Esophagus muscularis mucosa (tissue), 3 donors: ENCODE data around the gene ARHGEF6.

Experiments used
- CTCF ChIP-seq, 3 experiments: fragments of 200-600 bp in 2 of 3; fragments of 450-650 bp in 1 of 3; sonication (generic) in 2 of 3; IDR thresholded peaks; one replicate each; pipeline ENCODE4 v1.5.1; 2017 to 2019; ENCODE audit warnings: antibody characterized with exemption in 3 of 3, mild to moderate bottlenecking in 2 of 3, moderate library complexity in 1 of 3
- POLR2A ChIP-seq: fragments of 450-650 bp; IDR thresholded peaks from one replicate; pipeline ENCODE4 v1.6.1; 2017; ENCODE audit warnings: antibody characterized with exemption, moderate library complexity, mild to moderate bottlenecking, low read depth
- POLR2AphosphoS5 ChIP-seq, 2 donors: sonication (generic); formaldehyde crosslinking; IDR thresholded peaks; one replicate each; pipeline ENCODE4 v1.6.1; 2017; ENCODE audit warnings: antibody characterized with exemption in 2 of 2

GRCh38 chrX:136794080-136794479, 13.3 kb upstream of the ARHGEF6 start:
- TF ChIP-seq CTCF (IDR thresholded peaks at IDR 0.05), result no peak
- no peak for TF ChIP-seq POLR2A
- TF ChIP-seq POLR2AphosphoS5 (IDR thresholded peaks at IDR 0.05), result no peak
